B cell (primary cell): Measurements from ENCODE around the gene FCER2.

Experiments used
- EZH2 ChIP-seq: IDR thresholded peaks from 2 replicates; pipeline ENCODE4 v1.6.1; 2012; ENCODE audit warnings: borderline replicate concordance, low read depth, mild to moderate bottlenecking, moderate library complexity, low read length; ENCODE audit not compliant: insufficient read depth, poor library complexity, severe bottlenecking
- TF ChIP-seq, protein P1 (sequence below): fragments of 200-600 bp; IDR thresholded peaks from one replicate; pipeline ENCODE4 v1.8.0; 2022; ENCODE audit warnings: antibody characterized with exemption, mild to moderate bottlenecking

DNA sequence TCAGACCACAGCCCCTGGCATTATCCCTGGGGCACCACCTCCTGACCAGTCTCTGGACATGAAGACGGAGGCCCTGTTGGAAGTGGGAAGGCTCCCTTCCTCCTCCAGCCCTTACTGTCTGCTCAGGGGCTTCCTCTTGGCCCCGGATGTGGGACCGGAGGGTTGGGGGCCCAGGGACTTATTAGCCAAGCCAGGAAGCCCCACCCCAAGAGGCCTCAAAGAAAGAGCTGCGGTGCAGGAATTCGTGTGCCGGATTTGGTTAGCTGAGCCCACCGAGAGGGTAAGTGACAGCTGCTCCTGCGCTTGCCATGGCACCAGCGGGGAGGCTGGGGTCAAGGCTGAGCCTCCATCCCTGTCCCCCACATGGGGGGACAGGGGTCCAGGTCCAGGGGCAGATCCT lies 33.1 kb downstream of the FCER2 start, which contains the start of gene RETN:
- TF ChIP-seq, protein P1, sequence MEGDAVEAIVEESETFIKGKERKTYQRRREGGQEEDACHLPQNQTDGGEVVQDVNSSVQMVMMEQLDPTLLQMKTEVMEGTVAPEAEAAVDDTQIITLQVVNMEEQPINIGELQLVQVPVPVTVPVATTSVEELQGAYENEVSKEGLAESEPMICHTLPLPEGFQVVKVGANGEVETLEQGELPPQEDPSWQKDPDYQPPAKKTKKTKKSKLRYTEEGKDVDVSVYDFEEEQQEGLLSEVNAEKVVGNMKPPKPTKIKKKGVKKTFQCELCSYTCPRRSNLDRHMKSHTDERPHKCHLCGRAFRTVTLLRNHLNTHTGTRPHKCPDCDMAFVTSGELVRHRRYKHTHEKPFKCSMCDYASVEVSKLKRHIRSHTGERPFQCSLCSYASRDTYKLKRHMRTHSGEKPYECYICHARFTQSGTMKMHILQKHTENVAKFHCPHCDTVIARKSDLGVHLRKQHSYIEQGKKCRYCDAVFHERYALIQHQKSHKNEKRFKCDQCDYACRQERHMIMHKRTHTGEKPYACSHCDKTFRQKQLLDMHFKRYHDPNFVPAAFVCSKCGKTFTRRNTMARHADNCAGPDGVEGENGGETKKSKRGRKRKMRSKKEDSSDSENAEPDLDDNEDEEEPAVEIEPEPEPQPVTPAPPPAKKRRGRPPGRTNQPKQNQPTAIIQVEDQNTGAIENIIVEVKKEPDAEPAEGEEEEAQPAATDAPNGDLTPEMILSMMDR: no peak
- TF ChIP-seq EZH2: no peak
